ENCODE measurements around the gene SLC25A14.
"Not testable (repeated sequence)": the region's sequence is repeated elsewhere in the genome, so short reads cannot be mapped to it uniquely, and the experiment has no call there.

The SLC25A14 gene

GRCh38 chrX:130339408-130340222, at the start of gene SLC25A14:
Gene SLC25A14 (plus strand): TSS chrX:130339919. CDS start chrX:130340279, 360 bp downstream.
- no peak for DNase-seq

DNA sequence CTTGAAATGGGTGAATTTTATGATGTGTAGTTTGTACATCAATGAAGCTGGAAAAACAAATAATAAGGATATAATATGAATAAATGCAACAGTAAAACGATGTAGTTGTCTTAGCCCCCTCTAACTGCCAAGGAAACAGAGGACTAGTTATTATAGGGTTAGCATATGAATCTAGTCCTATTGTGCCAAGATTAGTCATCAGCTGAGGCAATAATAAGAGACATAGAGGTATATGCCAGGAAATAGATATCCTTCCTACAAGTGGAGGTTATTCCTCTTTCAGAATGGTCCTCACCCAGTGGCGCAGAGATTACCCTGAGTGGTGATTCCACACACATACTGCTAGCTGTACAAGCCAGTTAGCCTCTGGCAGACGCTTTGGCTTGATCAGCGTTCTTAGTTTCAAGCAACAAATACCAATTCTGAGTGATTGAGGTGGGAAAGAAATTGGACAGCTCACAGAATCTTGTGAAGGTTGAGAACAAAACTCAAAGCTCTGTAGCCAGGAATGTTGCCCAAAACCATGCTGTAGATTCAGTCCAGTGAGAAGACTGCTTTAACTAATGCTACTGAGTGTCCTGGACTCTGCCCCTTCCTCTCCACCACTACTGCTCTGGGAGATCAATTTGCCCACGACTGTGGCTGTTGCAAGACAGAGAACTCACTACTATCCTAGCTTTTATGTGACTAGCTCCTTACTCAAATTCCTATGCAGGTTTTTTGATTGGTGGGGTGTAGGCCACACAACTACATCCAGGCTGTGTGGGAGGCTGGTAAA, 44.0 kb upstream of the SLC25A14 start:
- DNase-seq = no peak

- DNase-seq = no peak
Observed at GRCh38 chrX:130296297-130296678, 43.4 kb upstream of the SLC25A14 start.

GRCh38 chrX:130296743-130297142, 43.0 kb upstream of the SLC25A14 start:
- DNase-seq = no peak

- no peak for DNase-seq
Observed at GRCh38 chrX:130299279-130300009, 40.3 kb upstream of the SLC25A14 start.

GRCh38 chrX:130300010-130300282, 39.8 kb upstream of the SLC25A14 start:
- no peak for DNase-seq

- no peak for DNase-seq
Observed at GRCh38 chrX:130301405-130301804, 38.3 kb upstream of the SLC25A14 start.

DNA sequence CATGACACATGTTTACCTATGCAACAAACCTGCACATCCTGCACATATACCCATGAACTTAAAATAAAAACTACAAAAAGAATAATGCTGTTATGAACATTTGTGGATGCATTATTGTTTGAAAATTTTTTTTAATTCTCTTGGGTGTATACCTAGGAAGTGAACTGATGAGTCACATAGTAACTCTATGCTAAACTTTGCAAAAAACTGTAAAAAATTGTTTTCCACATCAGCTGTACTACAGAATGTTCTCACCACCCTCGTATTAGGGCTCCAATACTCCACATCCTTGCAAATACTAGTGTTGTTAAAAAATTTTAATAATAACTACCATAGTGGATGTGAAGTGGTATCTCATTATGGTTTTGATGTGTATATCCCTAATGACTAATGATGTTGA, 37.7 kb upstream of the SLC25A14 start:
- no peak for DNase-seq

DNA sequence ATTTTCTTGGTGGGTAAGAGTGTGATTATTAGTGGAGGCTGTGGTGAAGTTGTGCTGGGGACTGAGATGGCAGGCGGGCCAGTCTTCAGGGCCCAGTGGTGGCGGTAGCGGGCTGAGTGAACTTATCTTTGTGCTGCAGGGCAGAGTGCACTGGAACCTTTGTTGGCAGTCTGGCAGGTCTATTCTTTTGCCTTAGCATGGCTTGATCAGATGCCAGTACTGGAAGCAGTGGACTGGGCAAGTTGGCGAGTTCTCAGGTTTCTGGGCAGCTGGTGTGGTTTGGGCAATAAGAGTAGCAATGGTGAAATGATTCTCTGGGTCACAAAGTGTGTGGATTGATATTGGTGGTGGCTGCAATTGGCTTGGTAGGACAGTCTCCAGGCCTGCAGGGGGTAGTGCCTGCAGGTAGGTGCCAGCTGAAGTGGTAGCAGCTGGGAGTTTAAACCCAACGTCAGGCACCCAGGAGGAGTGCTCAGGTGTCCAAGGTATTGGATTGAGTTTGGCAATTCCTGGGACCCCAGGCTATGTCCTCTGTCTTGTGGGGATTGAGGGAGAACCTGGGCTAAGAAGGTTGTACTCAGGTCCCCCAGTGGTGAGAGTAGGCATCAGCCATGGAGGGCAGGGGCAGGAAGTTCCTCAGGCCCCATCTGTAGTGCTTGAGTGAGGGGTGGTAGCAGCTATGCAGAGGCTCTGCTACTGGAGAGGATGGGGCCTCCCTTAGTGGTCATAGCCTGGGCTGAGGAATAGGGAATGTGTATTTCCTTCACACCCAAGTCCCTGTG, 34.9 kb upstream of the SLC25A14 start:
- DNase-seq = no peak

- not testable (repeated sequence) for DNase-seq
Observed at GRCh38 chrX:130319886-130320285, 19.8 kb upstream of the SLC25A14 start.

DNA sequence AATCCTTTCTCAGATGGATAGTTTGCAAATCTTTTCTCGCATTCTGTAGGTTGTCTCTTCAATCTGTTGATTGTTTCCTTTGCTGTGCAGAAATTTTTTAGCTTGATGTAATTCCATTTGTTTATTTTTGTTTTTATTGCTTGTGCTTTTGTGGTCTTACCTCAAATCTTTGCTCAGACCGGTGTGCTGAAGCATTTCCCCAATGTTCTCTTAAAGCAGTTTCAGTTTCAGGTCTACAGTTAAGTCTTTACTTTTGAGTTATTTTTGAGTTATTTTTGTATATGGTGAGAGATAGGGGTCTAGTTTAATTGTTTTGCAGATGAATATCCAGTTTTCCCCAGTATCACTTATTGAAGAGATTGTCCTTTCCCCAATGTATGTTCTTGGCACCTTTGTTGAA, 18.2 kb upstream of the SLC25A14 start:
- no peak for DNase-seq

DNA sequence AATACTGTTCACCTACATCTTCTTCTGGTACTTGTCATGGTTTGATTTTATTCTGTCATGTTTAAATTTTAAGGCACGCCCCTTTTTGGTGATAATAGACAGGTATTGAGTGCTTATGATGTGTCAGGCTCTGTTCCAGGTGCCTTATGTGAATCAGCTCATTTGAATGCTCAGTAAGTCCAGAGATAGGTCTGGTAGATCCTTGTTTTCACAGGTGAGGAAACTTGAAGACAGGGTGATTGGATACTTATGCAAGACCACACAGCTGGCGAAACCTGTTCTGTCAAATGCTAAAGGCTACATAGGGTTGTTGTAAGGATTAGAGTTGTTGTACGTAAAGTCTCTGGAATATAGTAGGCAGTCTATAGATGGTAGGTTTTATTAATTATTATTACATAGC, 9.6 kb upstream of the SLC25A14 start:
- no peak for DNase-seq

DNA sequence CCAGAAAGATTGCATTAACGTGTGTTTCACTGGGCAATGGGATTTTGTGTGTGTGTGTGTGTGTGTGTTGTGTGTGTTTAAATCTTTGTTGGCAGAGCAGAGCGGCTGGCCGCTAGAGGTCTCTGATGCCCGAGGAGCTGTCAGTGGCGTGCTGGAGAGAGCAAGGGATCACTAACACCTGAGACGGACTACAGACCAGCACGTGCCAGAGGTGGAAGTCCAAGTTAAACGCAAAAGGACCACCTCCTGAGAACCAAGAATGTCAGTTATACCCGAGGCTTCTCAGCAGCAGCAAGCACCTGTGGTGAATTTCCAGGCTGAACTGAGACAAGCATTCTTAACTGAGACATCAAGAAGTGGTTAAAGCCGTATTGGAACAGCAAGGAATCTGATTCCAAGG, 9.0 kb upstream of the SLC25A14 start:
- no peak for DNase-seq

DNA sequence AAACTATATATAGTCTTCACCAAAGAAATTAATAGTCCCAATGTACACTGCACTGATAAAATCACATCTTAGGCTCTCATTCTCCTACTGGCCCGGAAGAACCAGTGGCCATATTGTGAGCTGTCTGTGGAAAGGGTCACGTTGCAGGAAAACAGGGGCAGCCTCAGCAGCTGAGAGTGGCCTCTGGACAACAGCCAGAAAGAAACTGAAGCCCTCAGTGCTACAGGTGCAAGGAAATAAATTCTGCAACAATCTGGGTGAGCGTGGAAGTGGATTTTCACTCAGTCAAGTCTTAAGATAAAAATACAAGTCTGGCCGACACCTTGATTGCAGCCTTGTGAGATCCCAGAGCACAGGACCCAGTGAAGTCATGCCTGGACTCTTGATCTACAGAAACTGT, 3.2 kb upstream of the SLC25A14 start:
- no peak for DNase-seq

GRCh38 chrX:130338869-130339268, 850 bp upstream of the SLC25A14 start:
- DNase-seq = not testable (repeated sequence)

- DNase-seq = no peak
Observed at GRCh38 chrX:130340271-130340670, 552 bp downstream of the SLC25A14 start.

- DNase-seq = no peak
Observed at GRCh38 chrX:130343411-130343810, 3.7 kb downstream of the SLC25A14 start.

DNA sequence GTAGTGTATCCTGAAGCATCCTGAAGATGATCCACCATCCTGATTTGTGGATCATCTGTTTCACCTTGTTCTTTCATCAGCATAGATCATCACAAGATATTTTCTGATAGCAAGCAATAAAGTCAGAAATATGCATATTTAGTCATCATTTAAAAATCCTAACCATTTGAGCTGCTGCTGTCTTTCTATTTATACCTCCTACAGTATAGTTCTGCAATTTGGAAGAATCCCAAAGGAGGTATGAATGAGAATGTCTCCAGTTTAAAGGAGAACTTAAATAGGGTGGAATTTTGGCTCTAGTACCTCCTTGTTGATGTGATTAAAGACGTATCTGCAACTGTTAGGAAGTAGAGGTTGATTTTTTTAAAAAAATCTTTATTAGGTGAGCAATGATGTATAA, 7.6 kb downstream of the SLC25A14 start:
- DNase-seq = no peak

GRCh38 chrX:130351567-130351966, 11.8 kb downstream of the SLC25A14 start:
- no peak for DNase-seq

- not testable (repeated sequence) for DNase-seq
Observed at GRCh38 chrX:130352050-130352449, 12.3 kb downstream of the SLC25A14 start.

DNA sequence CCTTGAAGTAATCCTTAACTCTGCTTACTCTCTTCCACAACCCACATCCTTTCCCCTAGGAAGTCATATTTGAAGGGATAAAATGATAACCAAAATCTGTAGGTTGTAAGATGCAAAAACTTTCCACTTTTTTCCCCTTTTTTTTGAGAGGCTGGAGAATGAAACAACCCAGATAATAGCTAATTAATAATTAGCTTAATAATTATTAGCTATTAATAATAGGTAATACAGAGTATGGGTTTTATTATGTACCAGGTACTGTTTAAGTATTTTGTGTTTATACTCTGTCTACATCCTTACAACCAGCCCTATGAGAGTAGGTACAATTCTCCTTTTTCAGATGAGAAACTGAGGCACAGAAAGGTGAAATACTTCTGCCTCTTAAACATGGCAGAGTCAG, 36.4 kb downstream of the SLC25A14 start:
- DNase-seq = no peak

DNA sequence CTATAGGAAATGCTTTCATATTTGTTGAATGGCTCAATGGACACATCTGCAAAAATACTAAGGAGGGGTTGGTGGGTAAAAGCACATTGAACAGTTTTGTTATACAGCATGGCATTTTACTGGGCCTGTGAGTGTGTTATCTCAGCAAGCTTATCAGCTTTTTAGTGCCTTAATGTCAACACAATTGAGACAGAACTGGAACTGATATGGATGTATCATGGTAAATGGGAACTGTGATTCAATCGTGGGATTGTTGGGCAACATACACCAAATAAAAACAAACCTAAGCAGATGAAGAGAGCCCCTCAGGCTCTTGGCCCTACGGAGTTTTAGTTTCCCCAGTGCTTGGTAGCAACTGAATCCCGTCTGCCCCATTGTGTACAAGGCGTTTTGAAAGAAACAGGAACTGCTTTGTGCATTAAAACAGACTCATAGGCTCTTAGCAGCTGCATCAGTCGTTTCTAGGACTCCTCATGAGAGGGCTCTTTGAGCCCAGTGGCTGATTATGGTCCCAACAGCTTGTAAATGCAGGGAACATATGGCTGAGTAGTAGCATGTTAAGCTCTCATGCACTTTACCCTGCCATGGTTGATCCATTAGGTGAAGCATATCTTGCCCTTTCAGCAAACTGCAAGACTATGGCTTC, 38.4 kb downstream of the SLC25A14 start:
- no peak for DNase-seq
